Karpas-422 (cell line): ENCODE data around the gene STMND1. TPM values are rescaled to one million over a fixed set of nuclear protein-coding genes. Genes with fewer than 3 reads are reported as not detected.

Source experiments
- DNase-seq: peaks from one replicate; pipeline ENCODE4 v3.0.0-alpha.2; 2015
- H2AFZ ChIP-seq: fragments of 200-600 bp; sonication (generic); 2 replicates; pipeline ENCODE4 v1.6.1; 2014; ENCODE audit warnings: antibody characterized with exemption, low read length, mixed read lengths
- H3K27ac ChIP-seq: fragments of 200-600 bp; sonication (generic); 2 replicates; pipeline ENCODE4 v1.5.1; 2014; ENCODE audit warnings: mild to moderate bottlenecking, low read length, moderate library complexity
- H3K27me3 ChIP-seq: fragments of 200-600 bp; sonication (generic); 2 replicates; pipeline ENCODE4 v1.6.1; 2014; ENCODE audit warnings: low read length, mixed read lengths
- H3K36me3 ChIP-seq: fragments of 200-600 bp; sonication (generic); 2 replicates; pipeline ENCODE4 v1.6.1; 2014; ENCODE audit warnings: low read length, mixed read lengths; ENCODE audit not compliant: insufficient read depth
- H3K4me1 ChIP-seq: fragments of 200-600 bp; sonication (generic); 2 replicates; pipeline ENCODE4 v1.6.1; 2014; ENCODE audit warnings: mild to moderate bottlenecking, low read length, mixed read lengths
- H3K4me2 ChIP-seq: fragments of 200-600 bp; sonication (generic); 2 replicates; pipeline ENCODE4 v1.6.1; 2014; ENCODE audit warnings: low read length, low read depth, mild to moderate bottlenecking; ENCODE audit not compliant: poor library complexity, severe bottlenecking
- H3K4me3 ChIP-seq: fragments of 200-600 bp; sonication (generic); 2 replicates; pipeline ENCODE4 v1.5.1; 2014; ENCODE audit warnings: mild to moderate bottlenecking, antibody characterized with exemption, low read length, mixed read lengths
- H3K79me2 ChIP-seq: fragments of 200-600 bp; sonication (generic); 2 replicates; pipeline ENCODE4 v1.6.1; 2014; ENCODE audit warnings: mild to moderate bottlenecking, low read length, mixed read lengths
- H3K9ac ChIP-seq: fragments of 200-600 bp; sonication (generic); 2 replicates; pipeline ENCODE4 v1.6.0; 2014; ENCODE audit warnings: low read length
- H3K9me2 ChIP-seq: fragments of 200-600 bp; sonication (generic), shearing (Covaris generic); replicated peaks from 2 replicates; pipeline ENCODE4 v1.6.0; 2014; ENCODE audit warnings: mild to moderate bottlenecking, low read length, moderate library complexity; ENCODE audit not compliant: insufficient read depth
- H3K9me3 ChIP-seq: fragments of 300-700, 200-600 bp; sonication (generic); 2 replicates; pipeline ENCODE4 v1.6.1; 2014; ENCODE audit warnings: low read length, mixed read lengths
- H4K20me1 ChIP-seq: fragments of 200-600 bp; sonication (generic); 2 replicates; pipeline ENCODE4 v1.6.1; 2014; ENCODE audit warnings: mild to moderate bottlenecking, antibody characterized with exemption, low read length, low read depth; ENCODE audit not compliant: insufficient read depth
- total RNA-seq: library from RNA; depleted of rRNA; stranded (reverse); fragments of >200 nt; shearing (Covaris generic); gene quantifications from 2 replicates; pipeline ENCODE4 v1.2.3, GENCODE V29; 2014; ENCODE audit warnings: low replicate concordance; rRNA removed

STMND1 gene
- total RNA-seq, 1 experiment from 2014 or later: not detected

DNA sequence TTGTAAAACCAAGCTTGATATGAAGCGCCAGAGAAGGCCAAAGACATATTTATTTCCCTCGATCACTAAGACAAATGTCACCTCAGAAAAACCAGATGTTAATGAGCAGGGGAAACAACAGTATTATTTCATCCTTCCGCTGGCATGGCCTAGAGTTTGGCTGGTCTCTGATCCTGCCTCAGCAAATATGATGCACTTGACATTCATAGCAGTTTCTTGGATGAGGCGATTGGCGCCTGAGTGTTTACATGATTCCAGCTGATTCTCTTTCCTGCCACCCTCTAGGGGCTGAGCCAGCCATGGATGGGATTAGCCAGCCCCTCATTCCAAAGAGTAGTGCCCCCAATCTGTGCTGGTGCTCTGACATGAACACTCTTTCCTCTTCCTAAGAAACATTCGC lies 67.9 kb downstream of the STMND1 start:
- Histone ChIP-seq H3K4me3 (no peak overlapping the region), H3K9ac (no peak overlapping the region), H3K4me1 (no peaks in the 10 kb centered on the region), H3K9me3 (no peaks in the 10 kb centered on the region), H3K79me2 (no peaks in the 10 kb centered on the region), H3K9me2 (no peaks in the 10 kb centered on the region), H4K20me1 (no peaks in the 10 kb centered on the region), H2AFZ (no peak overlapping the region), H3K36me3 (no peaks in the 10 kb centered on the region), H3K4me2 (no peak overlapping the region), H3K27ac (no peak overlapping the region), H3K27me3 (no peaks in the 10 kb centered on the region)
- DNase-seq: no peak

DNA sequence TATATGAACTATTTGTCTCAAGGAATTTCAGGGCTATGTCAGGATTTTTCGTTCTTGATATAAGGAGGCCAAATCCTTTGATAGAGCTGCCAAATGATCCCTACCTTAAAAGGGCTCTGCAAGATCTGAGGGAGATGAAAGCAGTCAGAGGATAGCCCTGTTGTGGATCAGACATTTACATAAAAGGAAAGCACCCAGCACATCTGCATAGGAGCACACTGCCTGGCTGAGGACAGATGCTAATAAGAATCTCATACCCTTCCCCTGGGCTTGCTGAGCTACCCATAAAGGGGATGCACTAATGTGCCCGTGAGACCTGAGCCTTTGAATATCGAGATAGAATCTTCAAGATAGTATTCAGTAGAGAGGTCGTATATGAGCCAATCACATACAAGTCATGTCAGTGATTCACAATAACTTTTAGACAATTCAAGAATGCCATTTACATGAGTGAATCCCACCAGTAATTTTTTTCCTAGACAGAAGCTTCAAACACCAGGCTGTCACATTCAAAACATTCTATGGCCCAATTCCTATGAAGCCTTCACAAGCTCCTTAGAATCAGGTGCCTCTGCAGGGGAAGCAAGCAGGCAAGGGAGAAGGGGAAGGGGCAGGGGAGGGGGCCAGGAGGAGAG lies 71.1 kb downstream of the STMND1 start:
- H3K27ac ChIP-seq: no peak overlapping the region
- no peaks in the 10 kb centered on the region for H3K4me1 ChIP-seq
- H3K4me3 ChIP-seq: no peak overlapping the region
- no peaks in the 10 kb centered on the region for H3K9me3 ChIP-seq
- no peaks in the 10 kb centered on the region for H3K79me2 ChIP-seq
- no peaks in the 10 kb centered on the region for H3K27me3 ChIP-seq
- H4K20me1 ChIP-seq: no peaks in the 10 kb centered on the region
- no peak overlapping the region for H2AFZ ChIP-seq
- H3K9ac ChIP-seq: no peak overlapping the region
- H3K9me2 ChIP-seq: no peaks in the 10 kb centered on the region
- H3K4me2 ChIP-seq: no peak overlapping the region
- no peaks in the 10 kb centered on the region for H3K36me3 ChIP-seq
- DNase-seq: no peak

DNA sequence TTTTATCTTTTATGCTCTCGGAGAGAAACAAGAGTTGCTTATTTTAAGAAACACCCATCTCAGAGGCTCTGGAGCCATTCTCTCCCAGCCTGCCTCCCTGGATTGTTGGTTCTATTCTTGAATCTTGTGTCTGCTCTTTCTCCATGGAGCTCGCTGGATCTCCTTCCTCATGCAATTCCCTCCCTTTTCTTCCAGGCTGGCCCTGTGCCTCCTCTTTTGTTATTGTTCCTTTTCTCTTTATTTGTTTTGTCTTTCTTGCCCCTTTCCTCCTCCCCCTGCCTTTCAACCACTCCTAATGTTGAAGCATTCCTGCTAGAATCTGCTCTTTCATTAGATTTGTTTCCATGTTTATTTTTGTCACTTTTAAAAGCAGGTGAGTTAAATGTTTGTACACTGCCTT lies 76.5 kb downstream of the STMND1 start:
- DNase-seq: no peak
- H3K9me2 ChIP-seq: no peaks in the 10 kb centered on the region
- H3K36me3 ChIP-seq: no peaks in the 10 kb centered on the region
- no peaks in the 10 kb centered on the region for H4K20me1 ChIP-seq
- no peak overlapping the region for H3K27ac ChIP-seq
- no peaks in the 10 kb centered on the region for H3K79me2 ChIP-seq
- H3K4me1 ChIP-seq: no peaks in the 10 kb centered on the region
- H3K9ac ChIP-seq: no peak overlapping the region
- no peaks in the 10 kb centered on the region for H3K9me3 ChIP-seq
- H3K4me2 ChIP-seq: no peak overlapping the region
- no peak overlapping the region for H3K4me3 ChIP-seq
- H2AFZ ChIP-seq: no peak overlapping the region
- H3K27me3 ChIP-seq: no peaks in the 10 kb centered on the region

DNA sequence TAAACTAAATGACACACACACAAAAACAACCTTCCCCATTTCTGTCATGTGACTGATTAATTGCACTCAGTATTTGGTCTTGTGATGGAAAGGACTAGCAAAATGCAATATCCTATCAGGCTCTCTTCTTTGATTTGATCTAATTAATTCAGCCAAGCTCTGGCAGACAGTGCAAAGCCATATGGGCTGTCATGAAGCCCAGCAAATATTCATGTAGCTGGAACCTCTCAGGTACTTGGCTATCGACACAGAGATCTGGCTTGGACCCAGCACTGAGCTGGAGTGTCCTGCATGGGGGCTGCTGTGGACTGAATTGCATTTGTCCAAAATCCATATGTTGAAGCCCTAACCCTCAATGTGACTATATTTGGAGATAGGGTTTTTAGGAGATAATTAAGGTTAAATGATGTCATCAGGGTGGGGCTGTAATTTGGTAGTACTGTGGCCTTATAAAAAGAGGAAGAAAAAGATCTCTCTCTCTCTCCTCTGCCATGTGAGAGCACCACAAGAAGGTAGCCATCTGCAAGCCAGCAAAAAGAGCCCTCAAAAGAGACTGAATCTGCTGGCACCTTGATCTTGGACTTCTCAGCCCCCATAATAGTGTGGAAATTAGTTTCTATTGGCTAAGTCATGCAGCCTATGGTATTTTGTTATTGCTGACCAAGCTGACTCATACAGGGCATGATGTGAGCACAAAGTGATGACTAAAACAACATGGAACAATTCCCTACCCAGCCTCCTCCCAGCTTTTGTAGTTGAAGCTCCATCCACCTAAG lies 77.1 kb downstream of the STMND1 start:
- Histone ChIP-seq H3K79me2 (no peaks in the 10 kb centered on the region), H4K20me1 (no peaks in the 10 kb centered on the region), H3K9me3 (no peaks in the 10 kb centered on the region), H3K4me2 (no peak overlapping the region), H3K4me3 (no peak overlapping the region), H3K9ac (no peak overlapping the region), H2AFZ (no peak overlapping the region), H3K9me2 (no peaks in the 10 kb centered on the region), H3K27me3 (no peaks in the 10 kb centered on the region), H3K36me3 (no peaks in the 10 kb centered on the region), H3K27ac (no peak overlapping the region), H3K4me1 (no peaks in the 10 kb centered on the region)
- DNase-seq: no peak

DNA sequence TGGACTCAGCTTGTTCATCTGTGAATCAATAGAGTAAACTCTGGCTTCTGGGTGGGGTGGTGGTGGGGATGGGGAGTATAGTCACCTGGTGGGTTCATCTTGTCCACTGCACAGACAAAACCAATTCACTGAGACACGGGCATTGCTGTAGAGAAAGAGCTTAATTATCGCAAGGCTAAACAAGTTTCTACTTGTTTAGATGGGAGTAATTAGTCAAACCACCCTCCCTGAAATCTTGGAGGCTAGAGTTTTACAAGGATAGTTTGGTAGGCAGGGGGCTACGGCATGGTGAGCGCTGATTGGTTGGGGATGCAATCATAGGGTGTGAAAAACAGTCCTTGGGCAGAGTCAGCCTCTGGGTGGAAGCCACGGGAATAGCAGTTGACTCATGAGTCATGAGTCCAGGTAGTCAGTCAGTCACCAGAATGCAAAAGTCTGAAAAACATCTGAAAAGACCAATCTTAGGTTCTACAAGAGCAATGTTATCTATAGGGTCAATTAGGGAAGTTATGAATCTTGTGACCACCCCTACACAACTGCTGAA lies 77.8 kb downstream of the STMND1 start:
- no peak for DNase-seq
- no peaks in the 10 kb centered on the region for H4K20me1 ChIP-seq
- H3K79me2 ChIP-seq: no peaks in the 10 kb centered on the region
- no peaks in the 10 kb centered on the region for H3K27me3 ChIP-seq
- no peak overlapping the region for H3K27ac ChIP-seq
- no peaks in the 10 kb centered on the region for H3K9me2 ChIP-seq
- no peak overlapping the region for H3K4me3 ChIP-seq
- H3K4me1 ChIP-seq: no peaks in the 10 kb centered on the region
- H3K9ac ChIP-seq: no peak overlapping the region
- H3K4me2 ChIP-seq: no peak overlapping the region
- no peaks in the 10 kb centered on the region for H3K9me3 ChIP-seq
- H3K36me3 ChIP-seq: no peaks in the 10 kb centered on the region
- H2AFZ ChIP-seq: no peak overlapping the region

Other genes with a start within 250 kb of the STMND1 start
- not detected in 2 replicates for gene RBM24, start 179.3 kb downstream of the STMND1 start, total RNA-seq